Right lobe of liver (tissue), 6 donors: ENCODE data around the gene FGF3. TPM values are rescaled to one million over a fixed set of nuclear protein-coding genes. Genes with fewer than 3 reads are reported as not detected.

Experiments used
- ATAC-seq, 4 donors: fragments of 200-7000 bp; cut with Tn5 transposase; one replicate each; pipeline ENCODE4 v1.9.1; 2020; ENCODE audit warnings: mild to moderate bottlenecking in 4 of 4, moderate library complexity in 4 of 4
- DNase-seq, 3 donors: peaks; one replicate each; pipeline ENCODE4 v3.0.0-alpha.2; 2020
- H3K27ac ChIP-seq, 3 donors: fragments of 200-600 bp; one replicate each; pipeline ENCODE4 v1.8.0; 2022
- H3K27me3 ChIP-seq, 2 donors: fragments of 200-600 bp; one replicate each; pipeline ENCODE4 v1.8.0; 2022
- H3K36me3 ChIP-seq, 4 donors: fragments of 200-600 bp; sonication (generic) in 1 of 4; one replicate each; pipeline versions ENCODE4 v1.5.1 to v1.8.0; 2017 to 2022; ENCODE audit warnings: control low read depth in 1 of 4
- H3K4me1 ChIP-seq, 4 donors: fragments of 200-600 bp; sonication (generic) in 1 of 4; one replicate each; pipeline versions ENCODE4 v1.5.1 to v1.8.0; 2017 to 2022; ENCODE audit warnings: control low read depth in 1 of 4
- H3K4me3 ChIP-seq, 3 donors: fragments of 200-600 bp; one replicate each; pipeline ENCODE4 v1.8.0; 2022
- H3K9me3 ChIP-seq, 4 donors: fragments of 200-600 bp; sonication (generic) in 1 of 4; one replicate each; pipeline versions ENCODE4 v1.5.1 to v1.8.0; 2017 to 2022; ENCODE audit warnings: control low read depth in 1 of 4
- CTCF ChIP-seq, 4 donors: fragments of 200-600 bp in 3 of 4; fragments of 450-650 bp in 1 of 4; IDR thresholded peaks; one replicate each; pipeline versions ENCODE4 v1.5.1 to v1.8.0; 2016 to 2022; ENCODE audit warnings: antibody characterized with exemption in 4 of 4, mild to moderate bottlenecking in 2 of 4
- POLR2A ChIP-seq: fragments of 450-650 bp; IDR thresholded peaks from one replicate; pipeline ENCODE4 v1.6.1; 2017; ENCODE audit warnings: antibody characterized with exemption, mild to moderate bottlenecking
- WGBS: methylation state at CpG from one replicate; pipeline ENCODE4 v1.1.6; 2018; ENCODE audit warnings: low coverage, low lambda C conversion rate; ENCODE audit not compliant: insufficient coverage; ENCODE audit errors: missing lambda C conversion rate; 5-methylcytosine and 5-hydroxymethylcytosine counted together
- intact Hi-C, 2 donors: fragments of 100-400 bp; cut with DNase I; formaldehyde crosslinking; loops; one replicate each; pipeline versions ENCODE4 v1.11.2 to v1.14.1; 2022
- total RNA-seq, 6 experiments: library from RNA; depleted of rRNA in 2 of 6; stranded (reverse); fragments of >200 nt in 2 of 6; fragmentation: NEBNext Ultra II Directional in 3 of 6; extraction: Animal tissue kit (Norgen Biotek cat#: 25700) in 3 of 6; gene quantifications; one replicate each; pipeline versions ENCODE4 v1.1.0 to v1.2.4, GENCODE V29; 2016 to 2023
- donor health status: DM: no; HTN: yes; CAD: no.
- donor health status: DM: no; HTN: no; CAD: no.
- donor health status: DM: no; HTN: no; CAD: no.
- donor health status: DM: no; HTN: yes; CAD: no.
- donor health status: DM: no; HTN: yes; CAD: no.

FGF3 gene
- total RNA-seq, 6 experiments from 2014 or later, result not detected

- Histone ChIP-seq H3K9me3 (no peaks in the 10 kb centered on the region), H3K27ac (no peak overlapping the region), H3K36me3 (no peaks in the 10 kb centered on the region), H3K4me3 (no peak overlapping the region), H3K4me1 (peaks cover 0 to 7% (median 3%) of the 10 kb centered on the region in 4 donors), H3K27me3 (no peaks in the 10 kb centered on the region)
- 100% methylated on average over 2 of the region's 12 CpGs for WGBS
- ATAC-seq, result no peak
- DNase-seq, result no peak
- TF ChIP-seq CTCF (IDR thresholded peaks at IDR 0.05), result no peak
- TF ChIP-seq POLR2A, result no peak
- intact Hi-C loops, result no loop called here
Measured at GRCh38 chr11:69862797-69863543, 43.8 kb upstream of the FGF3 start.

- intact Hi-C loops, result no loop called here
- H3K4me1 ChIP-seq, result peaks cover 0 to 5% (median 2%) of the 10 kb centered on the region in 4 donors
- no peak overlapping the region for H3K4me3 ChIP-seq
- no peak for ATAC-seq
- DNase-seq, result no peak
- no peaks in the 10 kb centered on the region for H3K9me3 ChIP-seq
- no peaks in the 10 kb centered on the region for H3K36me3 ChIP-seq
- TF ChIP-seq POLR2A (no peak), CTCF (IDR thresholded peaks at IDR 0.05) (no peak)
- no CpG with 5 or more reads among the region's 19 CpGs for WGBS
- no peaks in the 10 kb centered on the region for H3K27me3 ChIP-seq
- no peak overlapping the region for H3K27ac ChIP-seq
Measured at GRCh38 chr11:69862331-69862771, 43.1 kb upstream of the FGF3 start.

DNA sequence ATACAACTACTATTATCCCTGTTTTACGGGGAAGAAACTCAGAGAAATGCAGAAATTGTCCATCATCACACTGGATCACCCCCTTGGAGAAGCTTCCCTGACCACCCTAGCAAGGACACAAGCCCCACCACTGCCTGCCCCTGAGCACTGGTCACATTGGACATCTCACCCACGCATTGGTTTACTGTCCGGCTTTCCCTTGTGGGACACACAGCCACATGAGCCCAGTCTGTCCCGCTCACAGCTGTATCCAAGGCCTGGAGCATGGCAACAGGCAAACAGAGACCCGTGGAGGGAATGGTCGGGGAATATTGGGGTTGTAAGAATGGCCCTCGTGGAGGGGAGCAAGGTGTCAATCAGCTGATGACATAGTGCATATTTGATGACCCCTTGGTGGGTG is 42.7 kb upstream of the FGF3 start:
- no peak for DNase-seq
- Histone ChIP-seq H3K4me3 (no peak overlapping the region), H3K9me3 (no peaks in the 10 kb centered on the region), H3K4me1 (peaks cover 0 to 4% (median 0%) of the 10 kb centered on the region in 4 donors), H3K36me3 (no peaks in the 10 kb centered on the region), H3K27me3 (no peaks in the 10 kb centered on the region), H3K27ac (no peak overlapping the region)
- TF ChIP-seq POLR2A, result no peak
- TF ChIP-seq CTCF (IDR thresholded peaks at IDR 0.05), result no peak
- intact Hi-C loops, result no loop called here
- no peak for ATAC-seq
- 53% methylated on average over 2 of the region's 7 CpGs for WGBS

- intact Hi-C loops, result no loop called here
- ATAC-seq (no peak), DNase-seq (no peak)
- Histone ChIP-seq H3K4me1 (peaks cover 0 to 7% (median 0%) of the 10 kb centered on the region in 4 donors), H3K9me3 (no peaks in the 10 kb centered on the region), H3K27me3 (no peaks in the 10 kb centered on the region), H3K4me3 (no peak overlapping the region), H3K36me3 (no peaks in the 10 kb centered on the region), H3K27ac (no peak overlapping the region)
- no CpG with 5 or more reads among the region's 9 CpGs for WGBS
- TF ChIP-seq POLR2A (no peak), CTCF (IDR thresholded peaks at IDR 0.05) (no peak)
Measured at GRCh38 chr11:69860796-69861445, 41.7 kb upstream of the FGF3 start.
